Pancreas (tissue), 10 donors: Measurements from ENCODE around the gene RASL10B. TPM values are rescaled to one million over a fixed set of nuclear protein-coding genes. Genes with fewer than 3 reads are reported as not detected.

Experiments used
- ATAC-seq, 4 donors: fragments of 200-7000 bp; cut with Tn5 transposase; one replicate each; pipeline versions ENCODE4 v1.8.0 to v1.9.1; 2020; ENCODE audit warnings: mild to moderate bottlenecking in 4 of 4, moderate library complexity in 4 of 4
- DNase-seq, 6 donors: peaks; one replicate each; pipeline ENCODE4 v3.0.0-alpha.2; 2020
- FAIRE-seq: peaks from 2 replicates; lab custom pipeline; 2012; peaks lifted over from hg19 to GRCh38; lab: Jason Lieb, UNC
- H3K27ac ChIP-seq, 4 donors: fragments of 200-600 bp; sonication (generic); 1 replicate in 3 of 4; 2 replicates in 1 of 4; pipeline versions ENCODE4 v1.5.0 to v1.8.0; 2020
- H3K27me3 ChIP-seq, 4 donors: fragments of 200-600 bp; one replicate each; pipeline ENCODE4 v1.8.0; 2021
- H3K36me3 ChIP-seq, 3 donors: fragments of 200-600 bp; sonication (generic) in 1 of 3; one replicate each; pipeline versions ENCODE4 v1.5.0 to v1.8.0; 2020 to 2021
- H3K4me1 ChIP-seq, 3 donors: fragments of 200-600 bp; one replicate each; pipeline ENCODE4 v1.8.0; 2021
- H3K4me3 ChIP-seq, 4 donors: fragments of 200-600 bp; sonication (generic) in 2 of 4; one replicate each; pipeline versions ENCODE4 v1.5.0 to v1.8.0; 2020 to 2021
- H3K9me3 ChIP-seq, 4 donors: fragments of 200-600 bp; one replicate each; pipeline ENCODE4 v1.8.0; 2021
- CTCF ChIP-seq, 4 donors: fragments of 200-600 bp; sonication (generic) in 3 of 4; IDR thresholded peaks; one replicate each; pipeline versions ENCODE4 v1.5.0 to v1.8.0; 2021; ENCODE audit warnings: antibody characterized with exemption in 4 of 4
- WGBS, 2 donors: extraction: QIAGEN DNeasy Blood & Tissue Kit; methylation state at CpG; one replicate each; pipeline ENCODE4 v1.1.7; 2013; 5-methylcytosine and 5-hydroxymethylcytosine counted together
- intact Hi-C, 3 donors: fragments of 100-400 bp; cut with DNase I; formaldehyde crosslinking; loops; one replicate each; pipeline versions ENCODE4 v1.11.1 to v1.14.2; 2022
- polyA plus RNA-seq, 2 donors: library from polyadenylated mRNA; stranded (reverse); fragments of 200-250 nt; gene quantifications; one replicate each; pipeline ENCODE4 v1.2.3, GENCODE V29; 2013
- total RNA-seq, 6 donors: library from RNA; stranded (reverse); fragmentation: NEBNext Ultra II Directional in 4 of 6; extraction: Animal tissue kit (Norgen Biotek cat#: 25700) in 4 of 6; gene quantifications; one replicate each; pipeline versions ENCODE4 v1.2.1 to v1.2.4, GENCODE V29; 2021 to 2023
- donor health status: healthy with polysubstance abuse.
- donor health status: DM: no; HTN: no; CAD: no; lungs with moderate emphysema.
- donor health status: DM: no; HTN: no; CAD: no.
- donor health status: control.
- donor health status: control.
- donor health status: Bipolar disorder and iron deficiency.
- donor health status: DM: yes; HTN: yes; CAD: no.
- donor health status: DM: no; HTN: no; CAD: no.
- donor health status: DM: no; HTN: no; CAD: no.
- donor health status: DM: yes; HTN: yes; CAD: no.

Gene RASL10B
- total and polyA plus RNA-seq, 8 donors, result 2.5 to 6.3 (median 4.0) TPM

- no peak for TF ChIP-seq CTCF (IDR thresholded peaks at IDR 0.05)
- Histone ChIP-seq H3K36me3 (peaks cover 0 to 14% (median 0%) of the 10 kb centered on the region in 3 donors), H3K4me1 (peaks cover 0 to 11% (median 6%) of the 10 kb centered on the region in 3 donors), H3K4me3 (no peak overlapping the region), H3K9me3 (no peaks in the 10 kb centered on the region), H3K27me3 (no peaks in the 10 kb centered on the region), H3K27ac (no peak overlapping the region)
- FAIRE-seq, result no peak
- 82 to 85% methylated on average over 5 of the region's 5 CpGs for WGBS, 2 donors
- no peak for ATAC-seq
- no peak for DNase-seq
- intact Hi-C loops, result no loop called here
Measured at GRCh38 chr17:35727635-35728034, 3.8 kb upstream of the RASL10B start.

GRCh38 chr17:35728551-35728950 lies 2.9 kb upstream of the RASL10B start:
- H3K9me3 ChIP-seq, result no peaks in the 10 kb centered on the region
- ATAC-seq (no peak), FAIRE-seq (no peak), DNase-seq (no peak)
- TF ChIP-seq CTCF (IDR thresholded peaks at IDR 0.05), result no peak
- H3K36me3 ChIP-seq, result peaks cover 0 to 12% (median 0%) of the 10 kb centered on the region in 3 donors
- 89 to 90% methylated on average over 3 of the region's 3 CpGs for WGBS, 2 donors
- no peak overlapping the region for H3K4me3 ChIP-seq
- peaks cover 0 to 11% (median 6%) of the 10 kb centered on the region in 3 donors for H3K4me1 ChIP-seq
- H3K27me3 ChIP-seq, result no peaks in the 10 kb centered on the region
- H3K27ac ChIP-seq, result no peak overlapping the region
- intact Hi-C loops, result no loop called here

- ATAC-seq, result no peak
- Histone ChIP-seq H3K9me3 (no peaks in the 10 kb centered on the region), H3K27ac (no peak overlapping the region), H3K27me3 (no peaks in the 10 kb centered on the region), H3K36me3 (peaks cover 0 to 3% (median 0%) of the 10 kb centered on the region in 3 donors), H3K4me3 (no peak overlapping the region), H3K4me1 (peaks cover 0 to 11% (median 6%) of the 10 kb centered on the region in 3 donors)
- no peak for TF ChIP-seq CTCF (IDR thresholded peaks at IDR 0.05)
- DNase-seq, result no peak
- intact Hi-C loops, result no loop called here
- no peak for FAIRE-seq
- 72 to 75% methylated on average over 4 of the region's 4 CpGs for WGBS, 2 donors
Measured at GRCh38 chr17:35729405-35729833, 2.0 kb upstream of the RASL10B start.

GRCh38 chr17:35730400-35731005 lies 936 bp upstream of the RASL10B start:
- intact Hi-C loops, result no loop called here
- Histone ChIP-seq H3K9me3 (no peaks in the 10 kb centered on the region), H3K27ac (no peak overlapping the region), H3K27me3 (no peaks in the 10 kb centered on the region), H3K4me3 (no peak overlapping the region), H3K4me1 (peaks cover 0 to 11% (median 6%) of the 10 kb centered on the region in 3 donors), H3K36me3 (peaks cover 0 to 3% (median 0%) of the 10 kb centered on the region in 3 donors)
- DNase-seq, result no peak
- ATAC-seq, result no peak
- 82 to 89% methylated on average over 10 of the region's 10 CpGs for whole genome bisulfite sequencing, 2 donors
- TF ChIP-seq CTCF (IDR thresholded peaks at IDR 0.05), result no peak
- no peak for FAIRE-seq
